GM23248 (cell line): ENCODE measurements around the gene FHL2.

ENCODE experiments used
- EZH2 ChIP-seq: fragments of 200-600 bp; sonication (generic); IDR thresholded peaks from 2 replicates; pipeline ENCODE4 v1.6.1; 2018; ENCODE audit warnings: antibody characterized with exemption, mild to moderate bottlenecking; ENCODE audit not compliant: insufficient read depth, poor library complexity, severe bottlenecking
- EZH2phosphoT487 ChIP-seq: fragments of 200-600 bp; sonication (generic); IDR thresholded peaks from 2 replicates; pipeline ENCODE4 v1.6.1; 2018; ENCODE audit warnings: antibody characterized with exemption, moderate library complexity, mild to moderate bottlenecking, low read depth; ENCODE audit not compliant: insufficient read depth

- no peak for TF ChIP-seq EZH2
- TF ChIP-seq EZH2phosphoT487: no peak
These were observed 45.1 kb upstream of the FHL2 start for GRCh38 chr2:105443617-105444598.
